D721Med (cell line): ENCODE measurements around the gene JDP2.

Experiments used
- DNase-seq: peaks from one replicate; pipeline ENCODE4 v3.0.0; 2011; ENCODE audit warnings: low spot score; ENCODE audit not compliant: insufficient read length
- FAIRE-seq: peaks from 2 replicates; lab custom pipeline; 2011; peaks lifted over from hg19 to GRCh38; lab: Jason Lieb, UNC
- TF ChIP-seq, protein P1 (sequence below): IDR thresholded peaks from 2 replicates; pipeline ENCODE4 v1.5.1; 2012; ENCODE audit warnings: mild to moderate bottlenecking, control low read depth; ENCODE audit not compliant: insufficient read depth; ENCODE audit errors: missing control alignments

The JDP2 gene

DNA sequence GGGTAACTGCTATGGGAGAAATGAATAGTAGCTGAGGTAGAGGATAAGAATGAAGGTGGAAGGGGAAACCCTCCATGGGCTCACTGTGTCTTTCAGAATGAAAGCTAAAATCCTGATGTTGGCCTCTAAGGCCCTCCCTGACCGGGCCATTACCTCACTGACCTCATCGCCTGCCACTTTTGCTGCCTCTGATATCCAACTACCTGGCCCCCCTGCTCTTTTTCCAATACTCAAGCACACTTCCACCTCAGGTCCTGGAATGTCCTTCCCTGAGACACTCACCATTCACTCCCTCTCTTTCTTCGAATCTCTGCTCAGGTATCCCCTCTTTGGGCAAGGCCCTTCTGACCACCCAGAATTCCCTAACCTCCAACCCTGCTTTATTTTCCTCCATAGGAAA, 93.0 kb downstream of the JDP2 start:
- DNase-seq (no peak), FAIRE-seq (no peak)
- TF ChIP-seq, protein P1, sequence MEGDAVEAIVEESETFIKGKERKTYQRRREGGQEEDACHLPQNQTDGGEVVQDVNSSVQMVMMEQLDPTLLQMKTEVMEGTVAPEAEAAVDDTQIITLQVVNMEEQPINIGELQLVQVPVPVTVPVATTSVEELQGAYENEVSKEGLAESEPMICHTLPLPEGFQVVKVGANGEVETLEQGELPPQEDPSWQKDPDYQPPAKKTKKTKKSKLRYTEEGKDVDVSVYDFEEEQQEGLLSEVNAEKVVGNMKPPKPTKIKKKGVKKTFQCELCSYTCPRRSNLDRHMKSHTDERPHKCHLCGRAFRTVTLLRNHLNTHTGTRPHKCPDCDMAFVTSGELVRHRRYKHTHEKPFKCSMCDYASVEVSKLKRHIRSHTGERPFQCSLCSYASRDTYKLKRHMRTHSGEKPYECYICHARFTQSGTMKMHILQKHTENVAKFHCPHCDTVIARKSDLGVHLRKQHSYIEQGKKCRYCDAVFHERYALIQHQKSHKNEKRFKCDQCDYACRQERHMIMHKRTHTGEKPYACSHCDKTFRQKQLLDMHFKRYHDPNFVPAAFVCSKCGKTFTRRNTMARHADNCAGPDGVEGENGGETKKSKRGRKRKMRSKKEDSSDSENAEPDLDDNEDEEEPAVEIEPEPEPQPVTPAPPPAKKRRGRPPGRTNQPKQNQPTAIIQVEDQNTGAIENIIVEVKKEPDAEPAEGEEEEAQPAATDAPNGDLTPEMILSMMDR: no peak

DNA sequence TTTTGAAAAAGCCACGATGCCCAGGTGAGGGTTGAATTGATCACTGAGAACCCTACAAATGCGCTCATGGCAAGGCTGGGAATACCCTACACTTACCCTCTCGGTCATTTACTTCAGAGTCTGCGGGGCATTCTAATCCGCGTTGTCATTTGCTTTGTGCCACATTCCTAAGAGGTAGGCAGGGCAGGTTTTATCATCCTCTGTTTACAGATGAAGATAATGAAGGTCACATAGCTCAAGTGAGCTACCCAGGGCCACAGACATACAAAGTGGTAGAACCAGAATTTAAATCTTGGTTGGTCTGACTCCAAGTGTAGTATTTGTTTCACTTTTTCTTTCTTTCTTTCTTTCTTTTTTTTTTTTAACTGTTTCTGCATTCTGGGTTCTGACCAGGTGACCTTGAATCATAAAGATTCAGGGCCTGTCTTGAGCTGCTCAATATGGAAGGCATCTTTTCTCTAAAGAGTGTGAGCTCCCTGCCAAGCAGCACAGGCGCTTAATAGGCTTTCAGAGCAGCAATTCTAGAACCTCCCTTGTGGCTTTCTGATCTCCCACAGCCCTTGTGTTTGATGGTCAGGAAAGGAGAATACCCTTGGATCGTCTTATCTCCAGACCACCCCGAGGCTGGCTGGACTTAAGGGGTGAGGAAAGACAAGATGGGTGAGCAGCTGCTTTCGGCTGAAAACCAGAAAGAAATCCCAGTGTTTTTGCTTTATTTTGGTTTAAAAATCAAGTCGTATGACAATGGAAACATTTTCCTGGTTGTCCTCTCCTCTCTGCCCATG, 93.8 kb downstream of the JDP2 start:
- FAIRE-seq: no peak
- TF ChIP-seq, protein P1: no peak

DNA sequence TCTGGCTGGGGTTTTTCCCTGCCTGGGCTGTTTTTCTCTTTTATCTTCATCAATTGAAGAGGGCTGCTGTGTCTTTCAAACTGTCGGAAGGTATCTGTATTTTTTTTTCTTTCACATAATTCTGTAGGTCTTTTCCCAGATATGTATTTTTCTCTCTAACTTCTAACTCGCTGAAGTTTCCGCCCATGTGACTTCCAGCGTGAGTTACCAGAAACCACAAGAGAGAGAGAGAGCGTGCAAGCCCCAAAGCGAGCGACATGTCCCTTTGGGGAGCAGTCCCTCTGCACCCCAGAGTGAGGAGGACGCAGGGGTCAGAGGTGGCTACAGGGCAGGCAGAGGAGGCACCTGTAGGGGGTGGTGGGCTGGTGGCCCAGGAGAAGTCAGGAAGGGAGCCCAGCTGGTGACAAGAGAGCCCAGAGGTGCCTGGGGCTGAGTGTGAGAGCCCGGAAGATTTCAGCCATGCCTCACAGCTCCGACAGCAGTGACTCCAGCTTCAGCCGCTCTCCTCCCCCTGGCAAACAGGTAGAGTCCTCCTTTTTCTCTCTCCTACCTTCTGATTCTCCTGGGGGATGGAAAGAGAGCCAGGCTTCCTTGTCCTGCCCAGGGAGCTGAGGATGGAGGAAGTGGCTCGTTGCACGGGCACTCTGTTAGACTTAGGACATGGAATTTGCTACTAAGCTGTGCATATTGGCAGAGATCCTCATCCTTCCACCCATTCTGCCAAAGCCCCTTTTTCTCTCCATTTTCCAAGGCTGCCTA, 94.6 kb downstream of the JDP2 start, which contains the start of gene BATF:
Gene BATF, plus strand, starts transcription at position 246 of the 759 bp plus-strand sequence. Its CDS starts 214 bp downstream, at position 460.
- FAIRE-seq: no peak
- TF ChIP-seq, protein P1: no peak
- no peak for DNase-seq

More for the DNA sequence above, 93.8 kb downstream of the JDP2 start:
- no peak for DNase-seq

DNA sequence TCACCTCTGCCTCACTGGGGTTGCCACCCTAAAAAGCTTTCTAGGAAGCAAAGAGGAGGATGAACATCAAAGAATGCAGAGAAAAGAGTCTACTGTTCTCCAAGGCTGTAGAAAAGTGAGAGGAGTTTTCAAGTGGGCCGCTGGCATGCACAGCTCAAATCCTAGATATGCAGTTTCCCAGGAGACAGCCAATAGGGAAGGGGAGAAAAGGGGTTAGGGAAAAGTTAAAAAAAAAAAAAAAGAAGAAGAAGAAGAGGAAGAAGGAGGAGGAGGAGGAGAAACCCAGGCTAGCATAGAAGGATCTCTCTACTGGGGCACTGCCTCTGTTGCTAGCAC, 95.1 kb downstream of the JDP2 start:
- TF ChIP-seq, protein P1: no peak
- FAIRE-seq (no peak), DNase-seq (no peak)
